Sigmoid colon (tissue), 7 donors: Measurements from ENCODE around the gene TRERF1. TPM values are rescaled to one million over a fixed set of nuclear protein-coding genes. Genes with fewer than 3 reads are reported as not detected.
"Not testable (repeated sequence)": the region's sequence is repeated elsewhere in the genome, so short reads cannot be mapped to it uniquely, and the experiment has no call there.

Source experiments
- DNase-seq: peaks from one replicate; pipeline ENCODE4 v3.0.0-alpha.2; 2019
- H3K27ac ChIP-seq, 4 donors: fragments of 200-600 bp; sonication (generic); one replicate each; pipeline ENCODE4 v1.5.1; 2016 to 2019; ENCODE audit warnings: mild to moderate bottlenecking in 1 of 4
- H3K27me3 ChIP-seq, 3 donors: fragments of 200-600 bp; sonication (generic); one replicate each; pipeline ENCODE4 v1.5.1; 2019; ENCODE audit warnings: mild to moderate bottlenecking in 1 of 3
- H3K36me3 ChIP-seq, 4 donors: fragments of 200-600 bp; sonication (generic); one replicate each; pipeline ENCODE4 v1.5.1; 2016 to 2019
- H3K4me1 ChIP-seq, 4 donors: fragments of 200-600 bp; sonication (generic); one replicate each; pipeline ENCODE4 v1.5.1; 2017 to 2019
- H3K4me3 ChIP-seq, 4 donors: fragments of 200-600 bp; sonication (generic); one replicate each; pipeline ENCODE4 v1.5.1; 2017 to 2019; ENCODE audit warnings: mild to moderate bottlenecking in 2 of 4, moderate library complexity in 1 of 4
- H3K9me3 ChIP-seq, 4 donors: fragments of 200-600 bp in 3 of 4; sonication (generic) in 3 of 4; one replicate each; pipeline versions ENCODE4 v1.5.1 to v1.6.1; 2013 to 2019
- EP300 ChIP-seq, 4 donors: sonication (generic); formaldehyde crosslinking; IDR thresholded peaks; one replicate each; pipeline ENCODE4 v1.6.1; 2017; ENCODE audit warnings: antibody characterized with exemption in 4 of 4
- POLR2A ChIP-seq, 2 donors: fragments of 450-650 bp; IDR thresholded peaks; one replicate each; pipeline ENCODE4 v1.6.1; 2016; ENCODE audit warnings: antibody characterized with exemption in 2 of 2, mild to moderate bottlenecking in 2 of 2, moderate library complexity in 2 of 2
- POLR2AphosphoS5 ChIP-seq, 4 donors: sonication (generic); formaldehyde crosslinking; IDR thresholded peaks; one replicate each; pipeline ENCODE4 v1.6.1; 2017; ENCODE audit warnings: antibody characterized with exemption in 4 of 4
- WGBS, 2 donors: extraction: QIAGEN DNeasy Blood & Tissue Kit; methylation state at CpG; one replicate each; pipeline ENCODE4 v1.1.7; 2013; 5-methylcytosine and 5-hydroxymethylcytosine counted together
- intact Hi-C: fragments of 100-400 bp; cut with DNase I; formaldehyde crosslinking; loops from one replicate; pipeline ENCODE4 v1.15.1; 2023
- polyA plus RNA-seq, 3 donors: library from polyadenylated mRNA; stranded (reverse); fragments of 200-250 nt; gene quantifications; one replicate each; pipeline ENCODE4 v1.2.3, GENCODE V29; 2013
- total RNA-seq, 4 donors: library from RNA; depleted of rRNA; stranded (reverse); fragments of >200 nt; gene quantifications; one replicate each; pipeline ENCODE4 v1.1.0, GENCODE V29; 2016
- TF ChIP-seq, protein P1 (sequence below), 4 experiments: fragments of 450-650 bp in 3 of 4; fragments of 200-600 bp in 1 of 4; IDR thresholded peaks; one replicate each; pipeline ENCODE4 v1.5.1; 2016 to 2019; ENCODE audit warnings: antibody characterized with exemption in 4 of 4, mild to moderate bottlenecking in 3 of 4, moderate library complexity in 2 of 4
- donor health status: healthy with polysubstance abuse.
- donor health status: Bipolar disorder and iron deficiency.
- donor health status: healthy.

TRERF1 gene
- total and polyA plus RNA-seq, 7 donors = 0.46 to 10.5 (median 4.6) TPM

DNA sequence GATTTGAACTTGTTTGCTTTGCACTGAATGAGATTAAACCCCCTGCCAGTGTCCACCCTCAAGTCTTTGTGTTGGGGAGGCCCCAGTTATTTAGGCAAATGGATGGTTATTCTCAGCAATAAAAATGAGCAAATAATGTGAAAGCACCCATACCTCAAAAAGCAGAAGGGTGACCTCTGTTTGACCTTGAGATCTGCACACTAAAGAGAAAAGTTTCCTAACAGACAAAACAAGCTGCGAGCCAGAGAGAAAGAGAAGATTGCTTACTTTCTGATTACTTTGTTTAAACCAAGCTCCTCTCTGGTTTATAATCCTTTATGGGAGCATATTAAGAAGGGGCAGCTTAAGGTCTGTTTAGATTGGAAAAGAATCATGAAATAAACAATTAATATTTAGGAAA lies 30.4 kb upstream of the TRERF1 start:
- Histone ChIP-seq H3K27ac (peak overlapping the region in 2 of 4 donors; percentile 30 to 52), H3K9me3 (no peaks in the 10 kb centered on the region), H3K36me3 (no peaks in the 10 kb centered on the region), H3K27me3 (no peaks in the 10 kb centered on the region), H3K4me3 (no peak overlapping the region), H3K4me1 (peaks cover 0 to 15% (median 9%) of the 10 kb centered on the region in 4 donors)
- whole genome bisulfite sequencing, 2 donors = 57 to 73% methylated on average over 1 of the region's 1 CpG
- TF ChIP-seq EP300 (IDR thresholded peaks at IDR 0.05) (no peak), POLR2AphosphoS5 (IDR thresholded peaks at IDR 0.05) (peak in 1 of 4 donors; percentile 49)
- no peak for DNase-seq
- intact Hi-C loops = no loop called here

DNA sequence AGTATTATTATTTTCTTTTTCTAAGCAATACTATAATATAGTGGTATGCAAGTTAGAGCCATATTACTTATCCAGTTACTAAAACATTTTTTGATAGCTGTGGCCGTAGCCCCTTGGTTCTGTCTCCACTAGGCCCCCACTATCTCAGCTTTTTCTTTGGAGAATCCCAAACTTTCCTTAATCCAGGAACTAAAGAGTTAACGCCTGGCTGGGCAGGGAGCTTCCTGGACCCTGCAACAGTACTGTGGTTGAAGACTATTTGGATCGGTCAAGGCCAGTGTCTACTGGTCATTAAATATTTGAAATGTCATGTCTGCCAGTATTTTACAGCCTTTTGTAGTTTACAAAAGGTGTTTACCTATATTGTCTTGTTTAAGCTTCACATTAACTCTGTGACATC lies 20.0 kb upstream of the TRERF1 start:
- no peaks in the 10 kb centered on the region for H3K27me3 ChIP-seq
- DNase-seq = no peak
- no peaks in the 10 kb centered on the region for H3K36me3 ChIP-seq
- intact Hi-C loops = no loop called here
- WGBS, 2 donors = 41 to 72% methylated on average over 3 of the region's 3 CpGs
- H3K27ac ChIP-seq = no peak overlapping the region
- H3K4me3 ChIP-seq = no peak overlapping the region
- no peaks in the 10 kb centered on the region for H3K4me1 ChIP-seq
- peaks cover 0 to 3% (median 0%) of the 10 kb centered on the region in 4 donors for H3K9me3 ChIP-seq
- TF ChIP-seq POLR2A (IDR thresholded peaks at IDR 0.05) (no peak), POLR2AphosphoS5 (IDR thresholded peaks at IDR 0.05) (no peak), EP300 (IDR thresholded peaks at IDR 0.05) (no peak)
- TF ChIP-seq, protein P1, sequence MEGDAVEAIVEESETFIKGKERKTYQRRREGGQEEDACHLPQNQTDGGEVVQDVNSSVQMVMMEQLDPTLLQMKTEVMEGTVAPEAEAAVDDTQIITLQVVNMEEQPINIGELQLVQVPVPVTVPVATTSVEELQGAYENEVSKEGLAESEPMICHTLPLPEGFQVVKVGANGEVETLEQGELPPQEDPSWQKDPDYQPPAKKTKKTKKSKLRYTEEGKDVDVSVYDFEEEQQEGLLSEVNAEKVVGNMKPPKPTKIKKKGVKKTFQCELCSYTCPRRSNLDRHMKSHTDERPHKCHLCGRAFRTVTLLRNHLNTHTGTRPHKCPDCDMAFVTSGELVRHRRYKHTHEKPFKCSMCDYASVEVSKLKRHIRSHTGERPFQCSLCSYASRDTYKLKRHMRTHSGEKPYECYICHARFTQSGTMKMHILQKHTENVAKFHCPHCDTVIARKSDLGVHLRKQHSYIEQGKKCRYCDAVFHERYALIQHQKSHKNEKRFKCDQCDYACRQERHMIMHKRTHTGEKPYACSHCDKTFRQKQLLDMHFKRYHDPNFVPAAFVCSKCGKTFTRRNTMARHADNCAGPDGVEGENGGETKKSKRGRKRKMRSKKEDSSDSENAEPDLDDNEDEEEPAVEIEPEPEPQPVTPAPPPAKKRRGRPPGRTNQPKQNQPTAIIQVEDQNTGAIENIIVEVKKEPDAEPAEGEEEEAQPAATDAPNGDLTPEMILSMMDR (IDR thresholded peaks at IDR 0.05) = no peak

DNA sequence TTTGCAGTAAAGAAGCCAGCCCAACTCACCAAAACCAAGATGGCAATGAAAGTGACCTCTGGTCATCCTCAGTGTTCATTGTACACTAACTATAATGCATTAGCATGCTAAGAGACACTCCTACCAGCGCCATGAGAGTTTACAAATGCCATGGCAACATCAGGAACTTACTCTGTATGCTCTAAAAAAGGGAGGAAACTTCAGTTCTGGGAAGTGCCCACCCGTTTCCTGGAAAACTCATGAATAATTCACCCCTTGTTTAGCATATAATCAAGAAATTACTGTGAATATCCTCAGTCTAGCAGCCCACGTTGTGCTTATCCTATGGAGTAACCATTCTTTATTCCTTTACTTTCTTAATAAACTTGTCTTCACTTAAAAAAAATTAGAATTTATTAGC lies 19.4 kb upstream of the TRERF1 start:
- WGBS, 2 donors = 79 to 86% methylated on average over 3 of the region's 3 CpGs
- intact Hi-C loops = no loop called here
- H3K27ac ChIP-seq = no peak overlapping the region

DNA sequence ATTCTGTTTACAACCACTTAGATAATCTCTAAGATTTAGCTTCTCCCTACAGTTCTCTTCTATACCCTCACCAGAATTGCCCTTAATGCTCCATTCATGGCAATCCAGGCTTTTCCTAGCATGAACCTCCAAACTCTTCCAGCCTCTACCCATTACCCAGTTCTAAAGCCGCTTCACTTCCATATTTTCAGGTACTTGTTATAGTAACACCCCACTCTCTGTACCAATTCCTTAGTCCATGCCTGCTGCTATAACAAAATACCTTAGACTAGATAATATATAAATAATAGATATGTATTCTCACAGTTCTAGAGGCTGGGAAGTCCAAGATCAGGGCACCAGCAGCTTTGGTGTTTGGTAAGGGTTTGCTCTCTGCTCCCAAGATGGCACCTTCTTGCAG lies 16.5 kb upstream of the TRERF1 start:
- DNase-seq = no peak
- Histone ChIP-seq H3K4me3 (no peak overlapping the region), H3K36me3 (no peaks in the 10 kb centered on the region), H3K27me3 (no peaks in the 10 kb centered on the region), H3K4me1 (no peaks in the 10 kb centered on the region), H3K9me3 (peaks cover 0 to 3% (median 0%) of the 10 kb centered on the region in 4 donors), H3K27ac (no peak overlapping the region)
- intact Hi-C loops = no loop called here
- WGBS, 2 donors = 96% methylated on average over 1 of the region's 1 CpG
- TF ChIP-seq EP300 (IDR thresholded peaks at IDR 0.05) = no peak
- no peak for TF ChIP-seq POLR2A (IDR thresholded peaks at IDR 0.05)
- no peak for TF ChIP-seq POLR2AphosphoS5 (IDR thresholded peaks at IDR 0.05)

More for the DNA sequence above, 19.4 kb upstream of the TRERF1 start:
- H3K27me3 ChIP-seq = no peaks in the 10 kb centered on the region
- no peak for DNase-seq
- no peaks in the 10 kb centered on the region for H3K4me1 ChIP-seq
- no peaks in the 10 kb centered on the region for H3K36me3 ChIP-seq
- TF ChIP-seq POLR2AphosphoS5 (IDR thresholded peaks at IDR 0.05) (no peak), POLR2A (IDR thresholded peaks at IDR 0.05) (no peak), EP300 (IDR thresholded peaks at IDR 0.05) (no peak)
- TF ChIP-seq, protein P1 (IDR thresholded peaks at IDR 0.05) = no peak
- peaks cover 0 to 3% (median 0%) of the 10 kb centered on the region in 4 donors for H3K9me3 ChIP-seq
- no peak overlapping the region for H3K4me3 ChIP-seq

DNA sequence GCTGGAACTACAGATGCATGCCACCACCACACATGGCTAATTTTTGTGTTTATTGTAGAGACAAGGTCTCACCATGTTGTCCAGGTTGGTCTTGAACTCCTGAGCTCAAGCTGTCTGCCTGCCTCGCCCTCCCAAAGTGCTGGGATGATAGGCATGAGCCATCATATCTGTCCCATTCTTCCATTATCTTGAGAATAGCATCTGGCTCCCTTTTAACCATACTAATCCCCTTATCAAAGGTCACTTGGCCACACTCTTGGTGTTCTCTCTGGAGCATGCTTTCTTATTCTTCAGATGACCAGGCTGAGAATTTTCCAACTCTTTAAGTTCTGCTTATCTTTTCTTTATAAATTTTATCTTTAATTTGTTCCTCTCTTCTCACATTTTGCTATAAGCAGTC lies 15.9 kb upstream of the TRERF1 start:
- Histone ChIP-seq H3K4me3 (no peak overlapping the region), H3K4me1 (no peaks in the 10 kb centered on the region), H3K9me3 (peaks cover 0 to 3% (median 0%) of the 10 kb centered on the region in 4 donors), H3K36me3 (no peaks in the 10 kb centered on the region), H3K27ac (no peak overlapping the region), H3K27me3 (no peaks in the 10 kb centered on the region)
- WGBS, 2 donors = 71 to 72% methylated on average over 1 of the region's 1 CpG
- no peak for DNase-seq
- TF ChIP-seq EP300 (IDR thresholded peaks at IDR 0.05) = no peak
- TF ChIP-seq POLR2A (IDR thresholded peaks at IDR 0.05) = no peak
- no peak for TF ChIP-seq POLR2AphosphoS5 (IDR thresholded peaks at IDR 0.05)
- TF ChIP-seq, protein P1 (IDR thresholded peaks at IDR 0.05) = no peak
- intact Hi-C loops = no loop called here

DNA sequence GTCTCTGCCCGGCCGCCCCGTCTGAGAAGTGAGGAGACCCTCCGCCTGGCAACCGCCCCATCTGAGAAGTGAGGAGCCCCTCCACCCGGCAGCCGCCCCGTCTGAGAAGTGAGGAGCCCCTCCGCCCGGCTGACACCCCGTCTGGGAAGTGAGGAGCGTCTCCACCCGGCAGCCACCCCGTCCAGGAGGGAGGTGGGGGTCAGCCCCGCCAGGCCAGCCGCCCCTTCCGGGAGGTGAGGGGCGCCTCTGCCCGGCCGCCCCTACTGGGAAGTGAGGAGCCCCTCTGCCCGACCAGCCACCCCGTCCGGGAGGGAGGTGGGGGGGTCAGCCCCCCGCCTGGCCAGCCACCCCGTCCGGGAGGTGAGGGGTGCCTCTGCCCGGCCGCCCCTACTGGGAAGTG lies 14.7 kb upstream of the TRERF1 start:
- H3K9me3 ChIP-seq, intact Hi-C loops, H3K36me3 ChIP-seq, DNase-seq, H3K27ac ChIP-seq, H3K4me1 ChIP-seq, H3K4me3 ChIP-seq, H3K27me3 ChIP-seq: not testable (repeated sequence)
- WGBS, 2 donors = 96 to 97% methylated on average over 28 of the region's 28 CpGs
